Measurements from ENCODE around the gene SPATS2.
"Not testable (repeated sequence)": the region's sequence is repeated elsewhere in the genome, so short reads cannot be mapped to it uniquely, and the experiment has no call there.

Gene SPATS2

GRCh38 chr12:49349266-49349665 lies 18.0 kb upstream of the SPATS2 start:
- no peak for DNase-seq (ENCODE audit: low read depth in 2 of 2)

- no peak for DNase-seq (ENCODE audit: low read depth in 2 of 2)
These were observed 14.9 kb upstream of the SPATS2 start for GRCh38 chr12:49352351-49352750.

- DNase-seq (ENCODE audit: low read depth in 2 of 2): no peak
These were observed 11.3 kb upstream of the SPATS2 start for GRCh38 chr12:49355913-49356312.

- no peak for DNase-seq (ENCODE audit: low read depth in 2 of 2)
These were observed 10.1 kb upstream of the SPATS2 start for GRCh38 chr12:49357103-49357678.

- no peak for DNase-seq (ENCODE audit: low read depth in 2 of 2)
These were observed 8.7 kb upstream of the SPATS2 start for GRCh38 chr12:49358483-49359141.

- no peak for DNase-seq (ENCODE audit: low read depth in 2 of 2)
These were observed 7.6 kb upstream of the SPATS2 start for GRCh38 chr12:49359671-49360070.

- DNase-seq (ENCODE audit: low read depth in 2 of 2): no peak
These were observed 5.2 kb upstream of the SPATS2 start for GRCh38 chr12:49362077-49362476.

GRCh38 chr12:49364989-49365388 lies 2.3 kb upstream of the SPATS2 start:
- no peak for DNase-seq (ENCODE audit: low read depth in 2 of 2)

- no peak for DNase-seq (ENCODE audit: low read depth in 2 of 2)
These were observed 1.7 kb upstream of the SPATS2 start for GRCh38 chr12:49365542-49365941.

GRCh38 chr12:49366096-49366651 lies 1.1 kb upstream of the SPATS2 start:
- DNase-seq (ENCODE audit: low read depth in 2 of 2): no peak

- DNase-seq (ENCODE audit: low read depth in 2 of 2): peak; percentile 42 to 76
These were observed 446 bp upstream of the SPATS2 start for GRCh38 chr12:49366652-49367380.

GRCh38 chr12:49368240-49368600 lies 958 bp downstream of the SPATS2 start:
- no peak for DNase-seq (ENCODE audit: low read depth in 2 of 2)

GRCh38 chr12:49369411-49370145 lies 2.3 kb downstream of the SPATS2 start:
- DNase-seq (ENCODE audit: low read depth in 2 of 2): no peak

GRCh38 chr12:49370539-49370938 lies 3.3 kb downstream of the SPATS2 start:
- DNase-seq (ENCODE audit: low read depth in 2 of 2): no peak

GRCh38 chr12:49375406-49375805 lies 8.1 kb downstream of the SPATS2 start:
- no peak for DNase-seq (ENCODE audit: low read depth in 2 of 2)

- no peak for DNase-seq (ENCODE audit: low read depth in 2 of 2)
These were observed 10.1 kb downstream of the SPATS2 start for GRCh38 chr12:49377386-49377785.

GRCh38 chr12:49380184-49380583 lies 12.9 kb downstream of the SPATS2 start:
- not testable (repeated sequence) for DNase-seq (ENCODE audit: low read depth in 2 of 2)

- DNase-seq (ENCODE audit: low read depth in 2 of 2): peak in 1 of 2 donors; percentile 37
These were observed 21.6 kb downstream of the SPATS2 start for GRCh38 chr12:49388682-49389386.

- DNase-seq (ENCODE audit: low read depth in 2 of 2): no peak
These were observed 22.1 kb downstream of the SPATS2 start for GRCh38 chr12:49389387-49389703.

- DNase-seq (ENCODE audit: low read depth in 2 of 2): no peak
These were observed 29.7 kb downstream of the SPATS2 start for GRCh38 chr12:49397000-49397399.

GRCh38 chr12:49400304-49400703 lies 33.0 kb downstream of the SPATS2 start:
- DNase-seq (ENCODE audit: low read depth in 2 of 2): no peak

GRCh38 chr12:49403971-49404450 lies 36.7 kb downstream of the SPATS2 start:
- no peak for DNase-seq (ENCODE audit: low read depth in 2 of 2)
